Spleen (tissue), 7 donors: Measurements from ENCODE around the gene MSRB2.
"Not testable (repeated sequence)": the region's sequence is repeated elsewhere in the genome, so short reads cannot be mapped to it uniquely, and the experiment has no call there.

Experiments
- CTCF ChIP-seq, 11 experiments: fragments of 200-600 bp in 7 of 11; fragments of 450-650 bp in 4 of 11; sonication (generic) in 4 of 11; IDR thresholded peaks in 8 of 11; conservative IDR thresholded peaks in 3 of 11; 1 replicate in 7 of 11; 2 replicates in 4 of 11; pipeline versions ENCODE4 v1.4.0 to v1.8.0; 2016 to 2021; ENCODE audit warnings: antibody characterized with exemption in 11 of 11, inconsistent platforms in 4 of 11, mild to moderate bottlenecking in 1 of 11
- POLR2A ChIP-seq, 3 donors: fragments of 450-650 bp; IDR thresholded peaks; one replicate each; pipeline ENCODE4 v1.5.1; 2017; ENCODE audit warnings: antibody characterized with exemption in 3 of 3, mild to moderate bottlenecking in 1 of 3
- POLR2AphosphoS5 ChIP-seq, 3 donors: sonication (generic); formaldehyde crosslinking; IDR thresholded peaks; one replicate each; pipeline ENCODE4 v1.5.1; 2017; ENCODE audit warnings: antibody characterized with exemption in 3 of 3
- donor health status: DM: no; HTN: no; CAD: no; lungs with moderate emphysema.
- donor health status: DM: no; HTN: no; CAD: no.
- donor health status: DM: no; HTN: no; CAD: no.

DNA sequence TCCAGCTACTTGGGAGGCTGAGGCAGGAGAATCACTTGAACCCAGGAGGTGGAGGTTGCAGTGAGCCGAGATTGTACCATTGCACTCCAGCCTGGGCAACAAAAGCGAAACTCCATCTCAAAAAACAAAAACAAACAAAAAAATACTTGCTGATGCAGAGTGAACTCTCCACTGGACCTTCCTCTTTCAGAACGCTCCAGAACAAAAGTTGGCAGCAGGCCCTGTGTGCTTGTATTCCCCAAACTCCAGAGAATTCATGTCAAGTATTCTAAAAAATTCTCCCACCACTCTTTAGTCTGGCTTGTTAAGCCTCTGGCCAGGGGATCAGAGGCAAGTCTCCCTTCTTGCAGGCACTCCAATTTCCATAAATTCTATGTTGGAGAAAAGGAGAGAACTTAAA, 22.8 kb upstream of the MSRB2 start:
- TF ChIP-seq CTCF (IDR thresholded peaks at IDR 0.05 in 8 of 11, conservative IDR thresholded peaks at IDR 0.05 in 3 of 11); POLR2A (IDR thresholded peaks at IDR 0.05); POLR2AphosphoS5 (IDR thresholded peaks at IDR 0.05): not testable (repeated sequence)
